Mesothelial cell of epicardium (in vitro differentiated cells): ENCODE measurements around the gene MYH11. TPM values are rescaled to one million over a fixed set of nuclear protein-coding genes. Genes with fewer than 3 reads are reported as not detected.

Experiments
- DNase-seq, 2 experiments: peaks; one replicate each; pipeline ENCODE4 v3.0.0; 2021; ENCODE audit warnings: low spot score in 2 of 2; ENCODE audit not compliant: unreplicated experiment in 2 of 2
- H3K27ac Mint-ChIP-seq: 2 replicates; pipeline ENCODE4 v1.8.0; 2021; ENCODE audit warnings: mixed read lengths
- H3K27me3 Mint-ChIP-seq: 2 replicates; pipeline ENCODE4 v1.8.0; 2021; ENCODE audit warnings: low read depth, mixed read lengths
- H3K36me3 Mint-ChIP-seq: 2 replicates; pipeline ENCODE4 v1.8.0; 2021; ENCODE audit warnings: mixed read lengths
- H3K4me1 Mint-ChIP-seq: 2 replicates; pipeline ENCODE4 v1.8.0; 2021; ENCODE audit warnings: mixed read lengths
- H3K4me3 Mint-ChIP-seq: 2 replicates; pipeline ENCODE4 v1.8.0; 2021; ENCODE audit warnings: mild to moderate bottlenecking, moderate library complexity, mixed read lengths
- H3K9me3 Mint-ChIP-seq: 2 replicates; pipeline ENCODE4 v1.8.0; 2021; ENCODE audit warnings: mixed read lengths
- total RNA-seq: library from RNA; stranded (reverse); gene quantifications from 3 replicates; pipeline ENCODE4 v1.2.1, GENCODE V29; 2021
- TF ChIP-seq, protein P1 (sequence below): fragments of 200-600 bp; sonication (generic); IDR thresholded peaks from one replicate; pipeline ENCODE4 v1.5.0; 2021; ENCODE audit warnings: antibody characterized with exemption; ENCODE audit not compliant: unreplicated experiment

The MYH11 gene
- total RNA-seq, 1 donor from 2014 or later, result 0.58 TPM

GRCh38 chr16:15899538-15900100 is 42.8 kb upstream of the MYH11 start:
- Mint-ChIP-seq H3K27ac (no peak overlapping the region), H3K4me3 (no peak overlapping the region), H3K4me1 (no peaks in the 10 kb centered on the region), H3K27me3 (peaks cover 2% of the 10 kb centered on the region), H3K36me3 (no peaks in the 10 kb centered on the region), H3K9me3 (no peaks in the 10 kb centered on the region)
- TF ChIP-seq, protein P1, sequence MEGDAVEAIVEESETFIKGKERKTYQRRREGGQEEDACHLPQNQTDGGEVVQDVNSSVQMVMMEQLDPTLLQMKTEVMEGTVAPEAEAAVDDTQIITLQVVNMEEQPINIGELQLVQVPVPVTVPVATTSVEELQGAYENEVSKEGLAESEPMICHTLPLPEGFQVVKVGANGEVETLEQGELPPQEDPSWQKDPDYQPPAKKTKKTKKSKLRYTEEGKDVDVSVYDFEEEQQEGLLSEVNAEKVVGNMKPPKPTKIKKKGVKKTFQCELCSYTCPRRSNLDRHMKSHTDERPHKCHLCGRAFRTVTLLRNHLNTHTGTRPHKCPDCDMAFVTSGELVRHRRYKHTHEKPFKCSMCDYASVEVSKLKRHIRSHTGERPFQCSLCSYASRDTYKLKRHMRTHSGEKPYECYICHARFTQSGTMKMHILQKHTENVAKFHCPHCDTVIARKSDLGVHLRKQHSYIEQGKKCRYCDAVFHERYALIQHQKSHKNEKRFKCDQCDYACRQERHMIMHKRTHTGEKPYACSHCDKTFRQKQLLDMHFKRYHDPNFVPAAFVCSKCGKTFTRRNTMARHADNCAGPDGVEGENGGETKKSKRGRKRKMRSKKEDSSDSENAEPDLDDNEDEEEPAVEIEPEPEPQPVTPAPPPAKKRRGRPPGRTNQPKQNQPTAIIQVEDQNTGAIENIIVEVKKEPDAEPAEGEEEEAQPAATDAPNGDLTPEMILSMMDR, result no peak
- no peak for DNase-seq

- no peaks in the 10 kb centered on the region for H3K9me3 Mint-ChIP-seq
- H3K4me1 Mint-ChIP-seq, result no peaks in the 10 kb centered on the region
- H3K27ac Mint-ChIP-seq, result no peak overlapping the region
- no peaks in the 10 kb centered on the region for H3K36me3 Mint-ChIP-seq
- peaks cover 5% of the 10 kb centered on the region for H3K27me3 Mint-ChIP-seq
- DNase-seq, result no peak
- TF ChIP-seq, protein P1, result no peak
- no peak overlapping the region for H3K4me3 Mint-ChIP-seq
Observed at GRCh38 chr16:15898654-15899053, 41.8 kb upstream of the MYH11 start.

- TF ChIP-seq, protein P1, result no peak
- DNase-seq, result no peak
- H3K36me3 Mint-ChIP-seq, result no peaks in the 10 kb centered on the region
- H3K4me1 Mint-ChIP-seq, result no peaks in the 10 kb centered on the region
- no peaks in the 10 kb centered on the region for H3K9me3 Mint-ChIP-seq
- peaks cover 5% of the 10 kb centered on the region for H3K27me3 Mint-ChIP-seq
- H3K27ac Mint-ChIP-seq, result no peak overlapping the region
- no peak overlapping the region for H3K4me3 Mint-ChIP-seq
Observed at GRCh38 chr16:15897834-15898254, 41.0 kb upstream of the MYH11 start.

GRCh38 chr16:15897121-15897780 is 40.4 kb upstream of the MYH11 start:
- no peaks in the 10 kb centered on the region for H3K9me3 Mint-ChIP-seq
- H3K27me3 Mint-ChIP-seq, result peaks cover 3% of the 10 kb centered on the region
- H3K4me3 Mint-ChIP-seq, result no peak overlapping the region

GRCh38 chr16:15894571-15895374 is 37.9 kb upstream of the MYH11 start:
- TF ChIP-seq, protein P1, result no peak
- H3K4me3 Mint-ChIP-seq, result no peak overlapping the region
- H3K27ac Mint-ChIP-seq, result no peak overlapping the region
- H3K4me1 Mint-ChIP-seq, result no peaks in the 10 kb centered on the region
- H3K9me3 Mint-ChIP-seq, result no peaks in the 10 kb centered on the region
- peaks cover 5% of the 10 kb centered on the region for H3K27me3 Mint-ChIP-seq
- no peaks in the 10 kb centered on the region for H3K36me3 Mint-ChIP-seq
- no peak for DNase-seq

More at GRCh38 chr16:15897121-15897780, 40.4 kb upstream of the MYH11 start:
- H3K4me1 Mint-ChIP-seq, result no peaks in the 10 kb centered on the region
- no peaks in the 10 kb centered on the region for H3K36me3 Mint-ChIP-seq
- TF ChIP-seq, protein P1, result no peak
- H3K27ac Mint-ChIP-seq, result no peak overlapping the region
- no peak for DNase-seq
